ENCODE measurements around the gene PGM2L1.

- TF ChIP-seq FOXK2 (IDR thresholded peaks at IDR 0.05): no peak
- TF ChIP-seq PKNOX1 (IDR thresholded peaks at IDR 0.05): no peak
- no peak for TF ChIP-seq FOXM1 (IDR thresholded peaks at IDR 0.05; ENCODE audit: borderline replicate concordance)
- no peak for TF ChIP-seq SUZ12 (IDR thresholded peaks at IDR 0.05)
- no peak for TF ChIP-seq SP1 (IDR thresholded peaks at IDR 0.05)
- no peak for TF ChIP-seq L3MBTL2 (conservative IDR thresholded peaks at IDR 0.05)
- no peak for TF ChIP-seq BHLHE40 (IDR thresholded peaks at IDR 0.05; ENCODE audit: borderline replicate concordance)
- TF ChIP-seq HDGF (IDR thresholded peaks at IDR 0.05; ENCODE audit: borderline replicate concordance): no peak
- no peak for TF ChIP-seq ARNT (IDR thresholded peaks at IDR 0.05)
- no peak for TF ChIP-seq FOXA1 (IDR thresholded peaks at IDR 0.05)
- TF ChIP-seq ELF4 (IDR thresholded peaks at IDR 0.05): no peak
- no peak for TF ChIP-seq CTBP1 (IDR thresholded peaks at IDR 0.05; ENCODE audit: borderline replicate concordance)
Observed at GRCh38 chr11:74320538-74320937, 77.7 kb downstream of the PGM2L1 start.
